A673 (cell line): Measurements from ENCODE around the gene TAF1C. TPM values are rescaled to one million over a fixed set of nuclear protein-coding genes. Genes with fewer than 3 reads are reported as not detected.
A peak's percentile ranks its signal among the peaks of the same experiment; 100 is the strongest.

Experiments used
- BruUV-seq: library from RNA; stranded (reverse); fragments of 400-500 nt; replicated peaks from 2 replicates; lab custom pipeline; 2021; lab: Mats Ljungman, UMichigan
- CTCF ChIA-PET: fragments of 300-600 bp; sonication (Branson Sonifier 250); formaldehyde crosslinking; loops from one replicate; lab custom pipeline; 2022; ENCODE audit warnings: antibody characterized with exemption; lab: Charles Lee
- POLR2A ChIA-PET: fragments of 300-600 bp; sonication (Branson Sonifier 250); formaldehyde crosslinking; loops from one replicate; lab custom pipeline; 2022; ENCODE audit warnings: antibody characterized with exemption; ENCODE audit not compliant: low non-redundant PET; lab: Charles Lee
- DNase-seq: peaks from one replicate; pipeline ENCODE4 v3.0.0-alpha.2; 2015; ENCODE audit warnings: low spot score
- H3K27ac ChIP-seq: fragments of 200-600 bp; sonication (generic); 2 replicates; pipeline ENCODE4 v1.5.1; 2016; ENCODE audit warnings: mixed run types, low read depth, mild to moderate bottlenecking, mixed read lengths, antibody characterized with exemption, low read length; ENCODE audit not compliant: poor library complexity, severe bottlenecking
- H3K27me3 ChIP-seq: fragments of 200-600 bp; sonication (generic); replicated peaks from 2 replicates; pipeline ENCODE4 v1.6.1; 2017; ENCODE audit warnings: mixed run types, low read depth, mild to moderate bottlenecking, mixed read lengths, antibody characterized with exemption, low read length; ENCODE audit not compliant: insufficient read depth, poor library complexity
- H3K36me3 ChIP-seq: fragments of 200-600 bp; sonication (generic); 2 replicates; pipeline ENCODE4 v1.6.1; 2016; ENCODE audit warnings: mixed run types, mild to moderate bottlenecking, mixed read lengths, antibody characterized with exemption, low read length; ENCODE audit not compliant: insufficient read depth, poor library complexity, severe bottlenecking
- H3K4me1 ChIP-seq: fragments of 200-600 bp; sonication (generic); 2 replicates; pipeline ENCODE4 v1.6.1; 2017; ENCODE audit warnings: mixed run types, mild to moderate bottlenecking, mixed read lengths, antibody characterized with exemption, low read length; ENCODE audit not compliant: insufficient read depth, poor library complexity, severe bottlenecking
- H3K4me3 ChIP-seq: fragments of 200-600 bp; sonication (generic); 2 replicates; pipeline ENCODE4 v1.5.1; 2016; ENCODE audit warnings: low read depth, mixed run types, mild to moderate bottlenecking, mixed read lengths, low read length; ENCODE audit not compliant: poor library complexity, severe bottlenecking
- H3K9me3 ChIP-seq: fragments of 200-600 bp; sonication (generic); 2 replicates; pipeline ENCODE4 v1.6.1; 2016; ENCODE audit warnings: mixed run types, low read depth, mild to moderate bottlenecking, mixed read lengths, antibody characterized with exemption, low read length; ENCODE audit not compliant: poor library complexity, severe bottlenecking
- EZH2 ChIP-seq: fragments of 200-600 bp; sonication (generic); IDR thresholded peaks from 2 replicates; pipeline ENCODE4 v1.6.1; 2017; ENCODE audit warnings: borderline replicate concordance, low read depth, mild to moderate bottlenecking, mixed read lengths, antibody characterized with exemption, low read length; ENCODE audit not compliant: poor library complexity, severe bottlenecking
- intact Hi-C: fragments of 100-400 bp; cut with micrococcal nuclease; formaldehyde crosslinking; loops from one replicate; pipeline ENCODE4 v1.10.0; 2022; ENCODE audit not compliant: unreplicated experiment
- total RNA-seq: library from RNA; stranded (reverse); gene quantifications from 2 replicates; pipeline ENCODE4 v1.2.3, GENCODE V29; 2021
- TF ChIP-seq, protein P1 (sequence below): fragments of 300-800, 200-600 bp; sonication (generic); conservative IDR thresholded peaks from 2 replicates; pipeline ENCODE4 v1.5.1; 2017; ENCODE audit warnings: low read depth, mild to moderate bottlenecking, antibody characterized with exemption, low read length, moderate library complexity, mixed read lengths

The TAF1C gene
- total RNA-seq, 1 experiment from 2014 or later: 58.4 TPM

DNA sequence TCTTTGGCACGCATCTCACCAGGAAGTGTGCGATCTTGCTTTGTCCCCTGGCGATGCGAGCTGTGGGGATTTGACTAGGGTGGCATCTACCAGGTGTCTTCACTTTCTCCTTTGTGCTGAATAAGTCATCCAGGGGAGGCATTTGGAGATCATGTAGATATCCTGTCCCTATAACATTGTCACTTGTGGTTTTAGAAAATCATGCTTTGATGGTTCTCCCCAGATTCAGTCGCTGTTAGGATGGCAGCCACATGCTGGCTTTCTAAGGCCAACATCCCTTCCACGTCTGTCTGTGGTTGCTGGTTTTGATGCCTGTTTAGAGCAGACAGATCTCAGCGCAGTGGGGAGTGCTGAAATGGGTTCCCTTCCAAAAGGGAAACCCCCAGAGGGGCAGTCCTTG lies 6.6 kb upstream of the TAF1C start:
- CTCF ChIA-PET: no interaction called here
- no peaks in the 10 kb centered on the region for H3K9me3 ChIP-seq
- TF ChIP-seq EZH2: no peak
- TF ChIP-seq, protein P1, sequence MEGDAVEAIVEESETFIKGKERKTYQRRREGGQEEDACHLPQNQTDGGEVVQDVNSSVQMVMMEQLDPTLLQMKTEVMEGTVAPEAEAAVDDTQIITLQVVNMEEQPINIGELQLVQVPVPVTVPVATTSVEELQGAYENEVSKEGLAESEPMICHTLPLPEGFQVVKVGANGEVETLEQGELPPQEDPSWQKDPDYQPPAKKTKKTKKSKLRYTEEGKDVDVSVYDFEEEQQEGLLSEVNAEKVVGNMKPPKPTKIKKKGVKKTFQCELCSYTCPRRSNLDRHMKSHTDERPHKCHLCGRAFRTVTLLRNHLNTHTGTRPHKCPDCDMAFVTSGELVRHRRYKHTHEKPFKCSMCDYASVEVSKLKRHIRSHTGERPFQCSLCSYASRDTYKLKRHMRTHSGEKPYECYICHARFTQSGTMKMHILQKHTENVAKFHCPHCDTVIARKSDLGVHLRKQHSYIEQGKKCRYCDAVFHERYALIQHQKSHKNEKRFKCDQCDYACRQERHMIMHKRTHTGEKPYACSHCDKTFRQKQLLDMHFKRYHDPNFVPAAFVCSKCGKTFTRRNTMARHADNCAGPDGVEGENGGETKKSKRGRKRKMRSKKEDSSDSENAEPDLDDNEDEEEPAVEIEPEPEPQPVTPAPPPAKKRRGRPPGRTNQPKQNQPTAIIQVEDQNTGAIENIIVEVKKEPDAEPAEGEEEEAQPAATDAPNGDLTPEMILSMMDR: no peak
- H3K4me3 ChIP-seq: no peak overlapping the region
- DNase-seq: no peak
- H3K4me1 ChIP-seq: no peaks in the 10 kb centered on the region
- H3K36me3 ChIP-seq: no peaks in the 10 kb centered on the region
- intact Hi-C loops: no loop called here
- POLR2A ChIA-PET: no interaction called here
- H3K27me3 ChIP-seq: no peaks in the 10 kb centered on the region
- BruUV-seq: no TSS peak
- no peak overlapping the region for H3K27ac ChIP-seq

DNA sequence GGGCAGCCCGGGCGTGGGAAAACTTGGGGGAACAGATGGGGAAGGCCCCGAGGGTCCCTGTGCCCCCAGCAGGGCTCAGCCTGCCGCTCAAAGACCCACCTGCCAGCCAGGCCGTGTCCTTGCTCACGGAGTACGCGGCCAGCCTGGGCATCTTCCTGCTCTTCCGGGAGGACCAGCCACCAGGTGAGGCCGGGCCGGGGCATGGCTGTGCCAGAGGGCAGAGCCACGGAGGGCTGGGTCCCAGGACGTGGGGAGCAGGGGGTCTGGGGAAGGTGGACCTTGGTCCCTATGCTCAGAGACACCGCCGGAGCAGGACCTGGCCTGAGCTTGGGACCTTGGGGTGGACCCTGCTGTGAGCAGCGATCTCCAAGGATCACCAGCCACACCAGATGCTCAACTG lies 4.6 kb upstream of the TAF1C start:
- POLR2A ChIA-PET: no interaction called here
- Histone ChIP-seq H3K4me1 (no peaks in the 10 kb centered on the region), H3K27me3 (no peaks in the 10 kb centered on the region), H3K36me3 (no peaks in the 10 kb centered on the region), H3K4me3 (no peak overlapping the region), H3K9me3 (no peaks in the 10 kb centered on the region), H3K27ac (no peak overlapping the region)
- intact Hi-C loops: no loop called here
- CTCF ChIA-PET: no interaction called here
- TF ChIP-seq, protein P1: no peak
- TF ChIP-seq EZH2: no peak
- no peak for DNase-seq
- no TSS peak for BruUV-seq

DNA sequence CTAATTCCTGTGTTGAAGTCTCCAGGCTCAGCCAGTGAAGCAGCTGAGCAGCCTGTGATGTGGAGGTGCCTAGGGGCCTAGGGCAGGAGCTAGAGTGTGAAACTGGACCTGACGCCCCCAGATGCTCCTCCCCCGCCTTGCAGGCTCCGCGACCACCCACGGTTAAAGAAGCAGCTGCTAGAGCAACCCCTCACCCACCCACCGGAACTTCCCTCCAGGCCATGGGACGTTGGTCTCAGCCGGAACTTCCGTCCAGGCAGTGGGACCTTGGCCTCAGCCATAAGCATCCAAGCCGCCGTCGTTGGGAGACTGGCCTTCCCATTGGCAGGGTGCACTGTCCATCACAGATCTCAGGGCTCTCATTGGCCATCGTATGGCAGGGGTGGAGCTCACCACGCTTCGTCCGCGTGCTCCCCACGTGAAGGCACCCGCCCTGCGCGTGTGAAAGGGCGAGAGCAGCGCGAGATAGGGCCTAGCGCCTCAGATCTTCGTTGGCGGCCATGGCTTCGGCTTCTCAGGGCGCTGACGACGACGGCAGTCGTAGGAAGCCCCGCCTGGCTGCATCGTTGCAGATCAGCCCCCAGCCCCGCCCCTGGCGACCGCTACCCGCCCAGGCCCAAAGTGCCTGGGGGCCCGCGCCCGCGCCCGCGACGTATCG lies 4.0 kb upstream of the TAF1C start, which contains the start of gene ADAD2:
ADAD2 (plus strand) TSS at position 427 of the 658 bp plus-strand sequence; CDS start at position 501, 74 bp downstream.
- intact Hi-C loops: no loop called here
- DNase-seq: peak; percentile 23
- H3K4me1 ChIP-seq: peaks cover 4% of the 10 kb centered on the region
- no peaks in the 10 kb centered on the region for H3K36me3 ChIP-seq
- no peaks in the 10 kb centered on the region for H3K9me3 ChIP-seq
- H3K27me3 ChIP-seq: no peaks in the 10 kb centered on the region
- ChIA-PET CTCF (no interaction called here), POLR2A (no interaction called here)
- no TSS peak for BruUV-seq
- no peak within 1 kb of the TSS for H3K4me3 ChIP-seq
- H3K27ac ChIP-seq: no peak within 1 kb of the TSS
- TF ChIP-seq EZH2: no peak
- TF ChIP-seq, protein P1: no peak
